RWPE2 (cell line): ENCODE data around the gene ATIC.
A peak's percentile ranks its signal among the peaks of the same experiment; 100 is the strongest.

Source experiments
- ATAC-seq: fragments of 200-7000 bp; cut with Tn5 transposase; 3 replicates; pipeline ENCODE4 v1.9.1; 2021; ENCODE audit warnings: low read depth
- DNase-seq: peaks from one replicate; pipeline ENCODE4 v3.0.0-alpha.2; 2020; ENCODE audit warnings: low spot score
- H3K27ac ChIP-seq: fragments of 450-650 bp; 2 replicates; pipeline ENCODE4 v1.5.1; 2017; ENCODE audit warnings: mild to moderate bottlenecking; ENCODE audit not compliant: poor library complexity, severe bottlenecking
- H3K27me3 ChIP-seq: fragments of 250-450 bp; sonication (Bioruptor Pico); 2 replicates; pipeline ENCODE4 v1.5.1; 2021; ENCODE audit warnings: mild to moderate bottlenecking, moderate library complexity; ENCODE audit not compliant: insufficient read depth, poor library complexity, severe bottlenecking
- H3K36me3 ChIP-seq: fragments of 250-450 bp; sonication (Bioruptor Pico); 2 replicates; pipeline ENCODE4 v1.5.1; 2020; ENCODE audit warnings: low read depth, mild to moderate bottlenecking, moderate library complexity
- H3K4me1 ChIP-seq: fragments of 250-450 bp; sonication (Bioruptor Pico); 2 replicates; pipeline ENCODE4 v1.5.1; 2021; ENCODE audit warnings: mild to moderate bottlenecking, moderate library complexity; ENCODE audit not compliant: insufficient read depth, poor library complexity, severe bottlenecking
- H3K4me3 ChIP-seq: fragments of 250-450 bp; sonication (Bioruptor Pico); 2 replicates; pipeline ENCODE4 v1.5.1; 2021; ENCODE audit warnings: mild to moderate bottlenecking, moderate library complexity; ENCODE audit not compliant: severe bottlenecking
- H3K9me3 ChIP-seq: fragments of 250-450 bp; sonication (Bioruptor Pico); 2 replicates; pipeline ENCODE4 v1.5.1; 2021; ENCODE audit warnings: mild to moderate bottlenecking, moderate library complexity; ENCODE audit not compliant: severe bottlenecking
- TF ChIP-seq, protein P1 (sequence below): fragments of 450-650 bp; IDR thresholded peaks from one replicate; pipeline ENCODE4 v1.5.1; 2017; ENCODE audit warnings: mild to moderate bottlenecking, moderate library complexity; ENCODE audit not compliant: poor library complexity, severe bottlenecking

Gene ATIC

DNA sequence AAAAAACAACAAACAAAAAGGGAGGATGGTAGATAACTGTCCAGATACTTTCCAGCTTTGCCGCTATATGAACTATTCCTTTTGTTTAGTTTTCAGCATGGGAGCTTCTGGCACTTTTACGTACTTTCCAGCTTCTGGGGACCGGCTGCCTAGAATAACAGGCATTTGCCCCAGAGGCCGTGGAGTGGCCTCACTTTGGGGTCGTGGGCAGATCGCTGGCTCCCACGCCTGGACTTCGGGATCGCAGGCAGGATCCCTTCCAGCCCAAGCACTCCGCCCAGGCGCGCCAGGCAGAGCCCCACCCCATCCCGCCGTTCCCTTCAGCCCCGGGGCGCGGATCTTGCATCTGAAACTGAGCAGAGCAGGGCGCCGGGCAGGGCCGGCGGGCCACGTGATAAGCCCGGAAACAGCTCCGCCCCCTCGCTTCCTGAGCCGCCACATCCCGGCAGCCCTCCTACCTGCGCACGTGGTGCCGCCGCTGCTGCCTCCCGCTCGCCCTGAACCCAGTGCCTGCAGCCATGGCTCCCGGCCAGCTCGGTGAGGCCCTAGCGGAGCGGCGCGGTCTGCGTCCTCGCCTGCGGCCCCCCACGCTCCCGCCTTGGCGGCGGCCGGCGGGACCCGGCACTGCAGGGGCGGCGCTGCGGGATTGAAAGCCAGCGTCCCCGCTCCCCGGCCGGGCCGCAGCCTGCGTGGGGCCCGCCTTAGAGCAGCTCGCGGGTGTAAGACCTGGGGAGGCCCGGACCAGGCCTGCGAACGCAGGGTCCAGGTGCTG lies at the start of gene ATIC:
Gene ATIC, plus strand, starts transcription at position 435 of the 772 bp plus-strand sequence. Its CDS starts 84 bp downstream, at position 519.
- peak within 1 kb of the TSS; percentile 52 for H3K27ac ChIP-seq
- TF ChIP-seq, protein P1, sequence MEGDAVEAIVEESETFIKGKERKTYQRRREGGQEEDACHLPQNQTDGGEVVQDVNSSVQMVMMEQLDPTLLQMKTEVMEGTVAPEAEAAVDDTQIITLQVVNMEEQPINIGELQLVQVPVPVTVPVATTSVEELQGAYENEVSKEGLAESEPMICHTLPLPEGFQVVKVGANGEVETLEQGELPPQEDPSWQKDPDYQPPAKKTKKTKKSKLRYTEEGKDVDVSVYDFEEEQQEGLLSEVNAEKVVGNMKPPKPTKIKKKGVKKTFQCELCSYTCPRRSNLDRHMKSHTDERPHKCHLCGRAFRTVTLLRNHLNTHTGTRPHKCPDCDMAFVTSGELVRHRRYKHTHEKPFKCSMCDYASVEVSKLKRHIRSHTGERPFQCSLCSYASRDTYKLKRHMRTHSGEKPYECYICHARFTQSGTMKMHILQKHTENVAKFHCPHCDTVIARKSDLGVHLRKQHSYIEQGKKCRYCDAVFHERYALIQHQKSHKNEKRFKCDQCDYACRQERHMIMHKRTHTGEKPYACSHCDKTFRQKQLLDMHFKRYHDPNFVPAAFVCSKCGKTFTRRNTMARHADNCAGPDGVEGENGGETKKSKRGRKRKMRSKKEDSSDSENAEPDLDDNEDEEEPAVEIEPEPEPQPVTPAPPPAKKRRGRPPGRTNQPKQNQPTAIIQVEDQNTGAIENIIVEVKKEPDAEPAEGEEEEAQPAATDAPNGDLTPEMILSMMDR: no peak
- H3K4me3 ChIP-seq: peak within 1 kb of the TSS; percentile 72
- no peaks in the 10 kb centered on the region for H3K27me3 ChIP-seq
- H3K9me3 ChIP-seq: no peaks in the 10 kb centered on the region
- ATAC-seq: peak; percentile 98
- H3K36me3 ChIP-seq: peaks cover 43% of the 10 kb centered on the region
- H3K4me1 ChIP-seq: peaks cover 13% of the 10 kb centered on the region
- DNase-seq: peak; percentile 95

DNA sequence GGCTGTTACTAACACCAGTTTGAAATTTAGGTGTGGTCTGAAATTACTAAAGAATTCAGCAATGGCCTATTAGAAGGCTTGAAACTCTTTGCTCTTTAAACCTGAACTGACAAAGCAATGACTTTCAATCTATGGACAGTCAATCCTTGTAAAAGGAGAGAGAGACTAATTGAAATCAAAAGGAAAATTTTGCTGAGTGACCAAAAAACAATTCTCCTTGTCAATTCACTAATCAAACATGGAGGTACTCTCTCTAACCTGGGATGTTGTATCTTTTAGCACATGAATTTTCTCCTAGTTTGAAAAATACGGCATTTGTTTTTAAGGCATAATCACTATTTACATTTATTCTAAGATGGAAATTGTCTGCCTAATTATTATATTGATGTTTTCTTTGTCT lies 49.6 kb upstream of the ATIC start:
- H3K4me1 ChIP-seq: no peaks in the 10 kb centered on the region
- no peak overlapping the region for H3K4me3 ChIP-seq
- H3K36me3 ChIP-seq: no peaks in the 10 kb centered on the region
- DNase-seq (no peak), ATAC-seq (no peak)
- H3K9me3 ChIP-seq: no peaks in the 10 kb centered on the region
- H3K27me3 ChIP-seq: no peaks in the 10 kb centered on the region
- TF ChIP-seq, protein P1: no peak
- no peak overlapping the region for H3K27ac ChIP-seq

DNA sequence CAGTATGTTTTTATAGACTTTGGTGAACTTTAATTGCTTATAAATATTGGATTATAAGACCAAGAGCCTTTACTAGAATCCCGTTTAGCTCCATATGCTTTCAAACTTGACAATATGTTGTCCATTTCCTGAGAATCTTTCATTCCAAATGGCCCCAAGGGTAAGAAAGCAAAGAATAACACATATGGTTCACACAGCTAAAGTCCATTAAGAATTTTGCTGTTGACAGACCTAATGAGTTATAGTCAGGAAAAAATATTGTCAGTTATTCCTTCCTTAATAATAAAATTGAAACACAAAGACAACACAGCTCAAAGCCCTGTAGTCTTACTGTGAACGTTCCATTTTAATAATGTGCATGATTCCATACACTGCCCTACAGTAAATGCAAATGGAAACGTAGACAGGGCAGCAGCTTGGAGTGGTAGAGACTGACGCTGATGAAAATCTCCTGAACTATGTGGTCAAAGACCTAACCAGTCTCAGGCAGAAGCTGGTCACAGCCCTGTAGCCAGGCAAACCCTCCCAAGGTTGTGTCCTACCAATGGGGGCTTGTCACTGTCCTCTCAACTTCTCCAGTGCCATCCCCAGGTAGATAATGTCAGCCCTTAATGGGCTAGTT lies 49.0 kb upstream of the ATIC start:
- Histone ChIP-seq H3K36me3 (no peaks in the 10 kb centered on the region), H3K27ac (no peak overlapping the region), H3K4me3 (no peak overlapping the region), H3K4me1 (no peaks in the 10 kb centered on the region), H3K27me3 (no peaks in the 10 kb centered on the region), H3K9me3 (no peaks in the 10 kb centered on the region)
- no peak for DNase-seq
- TF ChIP-seq, protein P1: no peak
- no peak for ATAC-seq

DNA sequence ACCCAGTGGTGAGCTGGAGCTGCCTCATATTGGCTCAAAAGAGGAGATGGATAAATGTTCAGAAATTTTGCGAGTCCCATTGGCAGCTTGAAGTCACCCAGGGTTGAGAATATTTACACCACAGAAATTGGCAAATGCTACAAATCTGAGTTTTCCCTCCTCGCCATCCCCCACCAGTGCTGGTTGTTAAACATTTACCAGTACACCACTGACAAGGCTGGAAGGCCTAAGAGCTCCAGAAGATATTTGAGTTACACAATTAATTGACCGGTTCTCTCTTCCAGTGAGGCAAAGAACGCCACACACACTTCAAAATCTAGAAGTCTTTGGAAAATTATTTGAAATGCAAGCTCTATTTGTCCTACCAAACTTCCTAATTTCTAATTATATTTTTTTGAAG lies 47.5 kb upstream of the ATIC start:
- no peaks in the 10 kb centered on the region for H3K36me3 ChIP-seq
- H3K4me1 ChIP-seq: no peaks in the 10 kb centered on the region
- no peaks in the 10 kb centered on the region for H3K27me3 ChIP-seq
- H3K27ac ChIP-seq: no peak overlapping the region
- ATAC-seq: no peak
- TF ChIP-seq, protein P1: no peak
- no peak overlapping the region for H3K4me3 ChIP-seq
- H3K9me3 ChIP-seq: no peaks in the 10 kb centered on the region
- no peak for DNase-seq
